22Rv1 (cell line): Measurements from ENCODE around the gene IFT25.

Experiments
- ZFX ChIP-seq: fragments of 450-650 bp; IDR thresholded peaks from 2 replicates; pipeline ENCODE4 v1.6.1; 2017; ENCODE audit warnings: antibody characterized with exemption, borderline replicate concordance
- TF ChIP-seq, protein P1 (sequence below): fragments of 450-650 bp; IDR thresholded peaks from 2 replicates; pipeline ENCODE4 v1.5.1; 2017; ENCODE audit warnings: mild to moderate bottlenecking

DNA sequence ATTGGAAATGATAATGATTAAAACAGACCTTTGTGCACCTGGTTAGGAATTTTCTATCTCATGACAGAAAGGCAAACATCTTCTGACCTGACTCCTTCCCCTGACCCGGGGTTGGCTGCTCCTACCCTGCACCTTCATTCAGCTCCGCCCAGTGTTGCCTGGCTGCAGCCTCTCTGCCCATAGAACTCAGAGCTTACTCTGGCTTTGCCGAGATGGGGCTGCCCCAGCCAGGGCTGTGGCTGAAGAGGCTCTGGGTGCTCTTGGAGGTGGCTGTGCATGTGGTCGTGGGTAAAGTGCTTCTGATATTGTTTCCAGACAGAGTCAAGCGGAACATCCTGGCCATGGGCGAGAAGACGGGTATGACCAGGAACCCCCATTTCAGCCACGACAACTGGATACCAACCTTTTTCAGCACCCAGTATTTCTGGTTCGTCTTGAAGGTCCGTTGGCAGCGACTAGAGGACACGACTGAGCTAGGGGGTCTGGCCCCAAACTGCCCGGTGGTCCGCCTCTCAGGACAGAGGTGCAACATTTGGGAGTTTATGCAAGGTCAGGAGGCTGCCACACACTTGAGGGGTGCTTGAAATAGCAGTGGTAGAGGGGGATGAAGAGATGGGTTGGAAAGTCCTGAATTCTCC is 51.4 kb downstream of the IFT25 start, which contains the start of gene DIO1:
- TF ChIP-seq, protein P1, sequence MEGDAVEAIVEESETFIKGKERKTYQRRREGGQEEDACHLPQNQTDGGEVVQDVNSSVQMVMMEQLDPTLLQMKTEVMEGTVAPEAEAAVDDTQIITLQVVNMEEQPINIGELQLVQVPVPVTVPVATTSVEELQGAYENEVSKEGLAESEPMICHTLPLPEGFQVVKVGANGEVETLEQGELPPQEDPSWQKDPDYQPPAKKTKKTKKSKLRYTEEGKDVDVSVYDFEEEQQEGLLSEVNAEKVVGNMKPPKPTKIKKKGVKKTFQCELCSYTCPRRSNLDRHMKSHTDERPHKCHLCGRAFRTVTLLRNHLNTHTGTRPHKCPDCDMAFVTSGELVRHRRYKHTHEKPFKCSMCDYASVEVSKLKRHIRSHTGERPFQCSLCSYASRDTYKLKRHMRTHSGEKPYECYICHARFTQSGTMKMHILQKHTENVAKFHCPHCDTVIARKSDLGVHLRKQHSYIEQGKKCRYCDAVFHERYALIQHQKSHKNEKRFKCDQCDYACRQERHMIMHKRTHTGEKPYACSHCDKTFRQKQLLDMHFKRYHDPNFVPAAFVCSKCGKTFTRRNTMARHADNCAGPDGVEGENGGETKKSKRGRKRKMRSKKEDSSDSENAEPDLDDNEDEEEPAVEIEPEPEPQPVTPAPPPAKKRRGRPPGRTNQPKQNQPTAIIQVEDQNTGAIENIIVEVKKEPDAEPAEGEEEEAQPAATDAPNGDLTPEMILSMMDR = no peak
- TF ChIP-seq ZFX = no peak
